GM23338 (cell line): ENCODE data around the gene CD63.

Source experiments
- CREB1 ChIP-seq: fragments of 250-450 bp; sonication (Bioruptor Pico); IDR thresholded peaks from 2 replicates; pipeline ENCODE4 v1.5.0; 2020; ENCODE audit warnings: low read depth, mild to moderate bottlenecking, moderate library complexity
- EZH2 ChIP-seq: fragments of 200-600 bp; sonication (generic); IDR thresholded peaks from one replicate; pipeline ENCODE4 v1.8.0; 2017; ENCODE audit warnings: antibody characterized with exemption, mild to moderate bottlenecking, low read depth; ENCODE audit not compliant: unreplicated experiment
- EZH2phosphoT487 ChIP-seq: fragments of 200-600 bp; sonication (generic); IDR thresholded peaks from one replicate; pipeline ENCODE4 v1.8.1; 2018; ENCODE audit warnings: antibody characterized with exemption; ENCODE audit not compliant: unreplicated experiment
- JUNB ChIP-seq: IDR thresholded peaks from one replicate; pipeline ENCODE4 v1.6.1; 2016; ENCODE audit warnings: antibody characterized with exemption; ENCODE audit not compliant: unreplicated experiment
- NANOG ChIP-seq: IDR thresholded peaks from 2 replicates; pipeline ENCODE4 v1.6.1; 2016; ENCODE audit warnings: antibody characterized with exemption, borderline replicate concordance
- POLR2AphosphoS5 ChIP-seq: IDR thresholded peaks from 2 replicates; pipeline ENCODE4 v1.6.1; 2016; ENCODE audit warnings: antibody characterized with exemption, low read depth
- STAT1 ChIP-seq: IDR thresholded peaks from one replicate; pipeline ENCODE4 v1.6.1; 2016; ENCODE audit warnings: antibody characterized with exemption; ENCODE audit not compliant: unreplicated experiment
- ZNF114 ChIP-seq: fragments of 250-450 bp; sonication (Bioruptor Pico); IDR thresholded peaks from 2 replicates; pipeline ENCODE4 v1.5.0; 2020; ENCODE audit warnings: mild to moderate bottlenecking, moderate library complexity
- ZNF331 ChIP-seq: fragments of 250-450 bp; sonication (Bioruptor Pico); IDR thresholded peaks from 2 replicates; pipeline ENCODE4 v1.5.0; 2020; ENCODE audit warnings: low read depth, mild to moderate bottlenecking, moderate library complexity
- TF ChIP-seq, protein P1 (sequence below), 2 experiments: fragments of 200-600 bp in 1 of 2; sonication (generic) in 1 of 2; conservative IDR thresholded peaks; 2 replicates each; pipeline versions ENCODE4 v1.5.1 to v1.6.1; 2016 to 2017; ENCODE audit warnings: antibody characterized with exemption in 2 of 2, low read depth in 2 of 2, mild to moderate bottlenecking in 2 of 2, moderate library complexity in 1 of 2
- TF ChIP-seq, protein P2 (sequence below): IDR thresholded peaks from one replicate; pipeline ENCODE4 v1.6.1; 2018; ENCODE audit warnings: antibody characterized with exemption; ENCODE audit not compliant: unreplicated experiment
- TF ChIP-seq, protein P3 (sequence below): fragments of 250-450 bp; sonication (Bioruptor Pico); IDR thresholded peaks from 2 replicates; pipeline ENCODE4 v1.5.0; 2020; ENCODE audit warnings: mild to moderate bottlenecking, moderate library complexity
- TF ChIP-seq, protein P4 (sequence below): IDR thresholded peaks from 2 replicates; pipeline ENCODE4 v1.6.1; 2016; ENCODE audit warnings: antibody characterized with exemption

DNA sequence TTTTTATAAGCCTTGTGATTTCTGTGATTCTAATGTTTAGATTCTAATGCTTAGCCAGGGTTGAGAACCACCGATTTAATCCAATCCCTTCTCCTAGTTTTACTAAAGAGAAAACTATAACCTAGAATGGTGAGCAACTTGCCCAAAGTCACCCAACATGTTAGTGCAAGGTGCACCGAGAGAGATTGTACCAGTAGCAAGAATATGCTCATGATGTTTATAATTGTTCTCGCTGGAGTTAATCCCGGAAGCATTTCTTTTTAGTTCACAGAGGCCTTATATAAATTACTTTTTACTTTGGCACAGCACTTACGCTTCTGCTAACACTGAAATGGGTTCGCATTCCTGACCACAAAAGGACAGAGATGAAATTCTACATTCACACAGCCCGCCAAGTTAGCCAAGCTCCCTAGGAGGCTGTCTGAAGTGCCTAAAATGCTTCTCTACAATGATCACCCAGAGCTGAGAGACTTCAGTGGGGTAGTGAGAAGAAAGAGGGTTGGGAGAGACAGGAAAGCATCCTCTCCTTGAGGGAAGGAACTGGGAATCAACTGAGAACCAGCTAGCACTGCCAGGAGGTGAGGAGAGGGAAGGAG, 13.5 kb downstream of the CD63 start:
- no peak for TF ChIP-seq EZH2phosphoT487
- TF ChIP-seq, protein P1, sequence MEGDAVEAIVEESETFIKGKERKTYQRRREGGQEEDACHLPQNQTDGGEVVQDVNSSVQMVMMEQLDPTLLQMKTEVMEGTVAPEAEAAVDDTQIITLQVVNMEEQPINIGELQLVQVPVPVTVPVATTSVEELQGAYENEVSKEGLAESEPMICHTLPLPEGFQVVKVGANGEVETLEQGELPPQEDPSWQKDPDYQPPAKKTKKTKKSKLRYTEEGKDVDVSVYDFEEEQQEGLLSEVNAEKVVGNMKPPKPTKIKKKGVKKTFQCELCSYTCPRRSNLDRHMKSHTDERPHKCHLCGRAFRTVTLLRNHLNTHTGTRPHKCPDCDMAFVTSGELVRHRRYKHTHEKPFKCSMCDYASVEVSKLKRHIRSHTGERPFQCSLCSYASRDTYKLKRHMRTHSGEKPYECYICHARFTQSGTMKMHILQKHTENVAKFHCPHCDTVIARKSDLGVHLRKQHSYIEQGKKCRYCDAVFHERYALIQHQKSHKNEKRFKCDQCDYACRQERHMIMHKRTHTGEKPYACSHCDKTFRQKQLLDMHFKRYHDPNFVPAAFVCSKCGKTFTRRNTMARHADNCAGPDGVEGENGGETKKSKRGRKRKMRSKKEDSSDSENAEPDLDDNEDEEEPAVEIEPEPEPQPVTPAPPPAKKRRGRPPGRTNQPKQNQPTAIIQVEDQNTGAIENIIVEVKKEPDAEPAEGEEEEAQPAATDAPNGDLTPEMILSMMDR (conservative IDR thresholded peaks at IDR 0.05; ENCODE audit: low read depth in 2 of 2): no peak
- no peak for TF ChIP-seq STAT1
- no peak for TF ChIP-seq ZNF331
- TF ChIP-seq POLR2AphosphoS5: no peak
- TF ChIP-seq, protein P2, sequence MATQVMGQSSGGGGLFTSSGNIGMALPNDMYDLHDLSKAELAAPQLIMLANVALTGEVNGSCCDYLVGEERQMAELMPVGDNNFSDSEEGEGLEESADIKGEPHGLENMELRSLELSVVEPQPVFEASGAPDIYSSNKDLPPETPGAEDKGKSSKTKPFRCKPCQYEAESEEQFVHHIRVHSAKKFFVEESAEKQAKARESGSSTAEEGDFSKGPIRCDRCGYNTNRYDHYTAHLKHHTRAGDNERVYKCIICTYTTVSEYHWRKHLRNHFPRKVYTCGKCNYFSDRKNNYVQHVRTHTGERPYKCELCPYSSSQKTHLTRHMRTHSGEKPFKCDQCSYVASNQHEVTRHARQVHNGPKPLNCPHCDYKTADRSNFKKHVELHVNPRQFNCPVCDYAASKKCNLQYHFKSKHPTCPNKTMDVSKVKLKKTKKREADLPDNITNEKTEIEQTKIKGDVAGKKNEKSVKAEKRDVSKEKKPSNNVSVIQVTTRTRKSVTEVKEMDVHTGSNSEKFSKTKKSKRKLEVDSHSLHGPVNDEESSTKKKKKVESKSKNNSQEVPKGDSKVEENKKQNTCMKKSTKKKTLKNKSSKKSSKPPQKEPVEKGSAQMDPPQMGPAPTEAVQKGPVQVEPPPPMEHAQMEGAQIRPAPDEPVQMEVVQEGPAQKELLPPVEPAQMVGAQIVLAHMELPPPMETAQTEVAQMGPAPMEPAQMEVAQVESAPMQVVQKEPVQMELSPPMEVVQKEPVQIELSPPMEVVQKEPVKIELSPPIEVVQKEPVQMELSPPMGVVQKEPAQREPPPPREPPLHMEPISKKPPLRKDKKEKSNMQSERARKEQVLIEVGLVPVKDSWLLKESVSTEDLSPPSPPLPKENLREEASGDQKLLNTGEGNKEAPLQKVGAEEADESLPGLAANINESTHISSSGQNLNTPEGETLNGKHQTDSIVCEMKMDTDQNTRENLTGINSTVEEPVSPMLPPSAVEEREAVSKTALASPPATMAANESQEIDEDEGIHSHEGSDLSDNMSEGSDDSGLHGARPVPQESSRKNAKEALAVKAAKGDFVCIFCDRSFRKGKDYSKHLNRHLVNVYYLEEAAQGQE: no peak
- no peak for TF ChIP-seq CREB1 (CRISPR knock-in tag)
- TF ChIP-seq EZH2: no peak
- TF ChIP-seq, protein P3, sequence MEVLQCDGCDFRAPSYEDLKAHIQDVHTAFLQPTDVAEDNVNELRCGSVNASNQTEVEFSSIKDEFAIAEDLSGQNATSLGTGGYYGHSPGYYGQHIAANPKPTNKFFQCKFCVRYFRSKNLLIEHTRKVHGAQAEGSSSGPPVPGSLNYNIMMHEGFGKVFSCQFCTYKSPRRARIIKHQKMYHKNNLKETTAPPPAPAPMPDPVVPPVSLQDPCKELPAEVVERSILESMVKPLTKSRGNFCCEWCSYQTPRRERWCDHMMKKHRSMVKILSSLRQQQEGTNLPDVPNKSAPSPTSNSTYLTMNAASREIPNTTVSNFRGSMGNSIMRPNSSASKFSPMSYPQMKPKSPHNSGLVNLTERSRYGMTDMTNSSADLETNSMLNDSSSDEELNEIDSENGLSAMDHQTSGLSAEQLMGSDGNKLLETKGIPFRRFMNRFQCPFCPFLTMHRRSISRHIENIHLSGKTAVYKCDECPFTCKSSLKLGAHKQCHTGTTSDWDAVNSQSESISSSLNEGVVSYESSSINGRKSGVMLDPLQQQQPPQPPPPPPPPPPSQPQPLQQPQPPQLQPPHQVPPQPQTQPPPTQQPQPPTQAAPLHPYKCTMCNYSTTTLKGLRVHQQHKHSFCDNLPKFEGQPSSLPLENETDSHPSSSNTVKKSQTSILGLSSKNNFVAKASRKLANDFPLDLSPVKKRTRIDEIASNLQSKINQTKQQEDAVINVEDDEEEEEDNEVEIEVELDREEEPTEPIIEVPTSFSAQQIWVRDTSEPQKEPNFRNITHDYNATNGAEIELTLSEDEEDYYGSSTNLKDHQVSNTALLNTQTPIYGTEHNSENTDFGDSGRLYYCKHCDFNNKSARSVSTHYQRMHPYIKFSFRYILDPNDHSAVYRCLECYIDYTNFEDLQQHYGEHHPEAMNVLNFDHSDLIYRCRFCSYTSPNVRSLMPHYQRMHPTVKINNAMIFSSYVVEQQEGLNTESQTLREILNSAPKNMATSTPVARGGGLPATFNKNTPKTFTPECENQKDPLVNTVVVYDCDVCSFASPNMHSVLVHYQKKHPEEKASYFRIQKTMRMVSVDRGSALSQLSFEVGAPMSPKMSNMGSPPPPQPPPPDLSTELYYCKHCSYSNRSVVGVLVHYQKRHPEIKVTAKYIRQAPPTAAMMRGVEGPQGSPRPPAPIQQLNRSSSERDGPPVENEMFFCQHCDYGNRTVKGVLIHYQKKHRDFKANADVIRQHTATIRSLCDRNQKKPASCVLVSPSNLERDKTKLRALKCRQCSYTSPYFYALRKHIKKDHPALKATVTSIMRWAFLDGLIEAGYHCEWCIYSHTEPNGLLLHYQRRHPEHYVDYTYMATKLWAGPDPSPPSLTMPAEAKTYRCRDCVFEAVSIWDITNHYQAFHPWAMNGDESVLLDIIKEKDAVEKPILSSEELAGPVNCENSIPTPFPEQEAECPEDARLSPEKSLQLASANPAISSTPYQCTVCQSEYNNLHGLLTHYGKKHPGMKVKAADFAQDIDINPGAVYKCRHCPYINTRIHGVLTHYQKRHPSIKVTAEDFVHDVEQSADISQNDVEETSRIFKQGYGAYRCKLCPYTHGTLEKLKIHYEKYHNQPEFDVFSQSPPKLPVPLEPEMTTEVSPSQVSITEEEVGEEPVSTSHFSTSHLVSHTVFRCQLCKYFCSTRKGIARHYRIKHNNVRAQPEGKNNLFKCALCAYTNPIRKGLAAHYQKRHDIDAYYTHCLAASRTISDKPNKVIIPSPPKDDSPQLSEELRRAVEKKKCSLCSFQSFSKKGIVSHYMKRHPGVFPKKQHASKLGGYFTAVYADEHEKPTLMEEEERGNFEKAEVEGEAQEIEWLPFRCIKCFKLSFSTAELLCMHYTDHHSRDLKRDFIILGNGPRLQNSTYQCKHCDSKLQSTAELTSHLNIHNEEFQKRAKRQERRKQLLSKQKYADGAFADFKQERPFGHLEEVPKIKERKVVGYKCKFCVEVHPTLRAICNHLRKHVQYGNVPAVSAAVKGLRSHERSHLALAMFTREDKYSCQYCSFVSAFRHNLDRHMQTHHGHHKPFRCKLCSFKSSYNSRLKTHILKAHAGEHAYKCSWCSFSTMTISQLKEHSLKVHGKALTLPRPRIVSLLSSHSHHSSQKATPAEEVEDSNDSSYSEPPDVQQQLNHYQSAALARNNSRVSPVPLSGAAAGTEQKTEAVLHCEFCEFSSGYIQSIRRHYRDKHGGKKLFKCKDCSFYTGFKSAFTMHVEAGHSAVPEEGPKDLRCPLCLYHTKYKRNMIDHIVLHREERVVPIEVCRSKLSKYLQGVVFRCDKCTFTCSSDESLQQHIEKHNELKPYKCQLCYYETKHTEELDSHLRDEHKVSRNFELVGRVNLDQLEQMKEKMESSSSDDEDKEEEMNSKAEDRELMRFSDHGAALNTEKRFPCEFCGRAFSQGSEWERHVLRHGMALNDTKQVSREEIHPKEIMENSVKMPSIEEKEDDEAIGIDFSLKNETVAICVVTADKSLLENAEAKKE (CRISPR knock-in tag): no peak
- TF ChIP-seq, protein P4, sequence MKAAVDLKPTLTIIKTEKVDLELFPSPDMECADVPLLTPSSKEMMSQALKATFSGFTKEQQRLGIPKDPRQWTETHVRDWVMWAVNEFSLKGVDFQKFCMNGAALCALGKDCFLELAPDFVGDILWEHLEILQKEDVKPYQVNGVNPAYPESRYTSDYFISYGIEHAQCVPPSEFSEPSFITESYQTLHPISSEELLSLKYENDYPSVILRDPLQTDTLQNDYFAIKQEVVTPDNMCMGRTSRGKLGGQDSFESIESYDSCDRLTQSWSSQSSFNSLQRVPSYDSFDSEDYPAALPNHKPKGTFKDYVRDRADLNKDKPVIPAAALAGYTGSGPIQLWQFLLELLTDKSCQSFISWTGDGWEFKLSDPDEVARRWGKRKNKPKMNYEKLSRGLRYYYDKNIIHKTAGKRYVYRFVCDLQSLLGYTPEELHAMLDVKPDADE: no peak
- no peak for TF ChIP-seq ZNF114 (CRISPR knock-in tag)
- no peak for TF ChIP-seq NANOG
- no peak for TF ChIP-seq JUNB
